ENCODE data around the gene PER2. TPM values are rescaled to one million over a fixed set of nuclear protein-coding genes. Genes with fewer than 3 reads are reported as not detected.

The PER2 gene
- total RNA-seq, 1 donor from 2014 or later, result 3.8 TPM

GRCh38 chr2:238220274-238220891 is 68.0 kb downstream of the PER2 start:
- no peaks in the 10 kb centered on the region for H3K27me3 Mint-ChIP-seq (ENCODE audit: unreplicated experiment)
- no peaks in the 10 kb centered on the region for H3K9me3 Mint-ChIP-seq (ENCODE audit: unreplicated experiment)
- no peak overlapping the region for H3K27ac Mint-ChIP-seq (ENCODE audit: unreplicated experiment)
- peaks cover 6% of the 10 kb centered on the region for H3K4me1 Mint-ChIP-seq (ENCODE audit: low read depth, unreplicated experiment)
- H3K36me3 Mint-ChIP-seq (ENCODE audit: unreplicated experiment), result peaks cover 1% of the 10 kb centered on the region
- no peak for DNase-seq
- no peak overlapping the region for H3K4me3 Mint-ChIP-seq (ENCODE audit: unreplicated experiment)
- no peak for TF ChIP-seq CTCF (IDR thresholded peaks at IDR 0.05; ENCODE audit: partially characterized antibody, unreplicated experiment)

GRCh38 chr2:238216651-238217184 is 71.7 kb downstream of the PER2 start:
- no peak overlapping the region for H3K27ac Mint-ChIP-seq (ENCODE audit: unreplicated experiment)
- peaks cover 15% of the 10 kb centered on the region for H3K36me3 Mint-ChIP-seq (ENCODE audit: unreplicated experiment)
- no peaks in the 10 kb centered on the region for H3K27me3 Mint-ChIP-seq (ENCODE audit: unreplicated experiment)
- no peaks in the 10 kb centered on the region for H3K9me3 Mint-ChIP-seq (ENCODE audit: unreplicated experiment)
- H3K4me3 Mint-ChIP-seq (ENCODE audit: unreplicated experiment), result no peak overlapping the region
- no peak for TF ChIP-seq CTCF (IDR thresholded peaks at IDR 0.05; ENCODE audit: partially characterized antibody, unreplicated experiment)
- DNase-seq, result no peak
- peaks cover 6% of the 10 kb centered on the region for H3K4me1 Mint-ChIP-seq (ENCODE audit: low read depth, unreplicated experiment)

- Mint-ChIP-seq H3K4me1 (ENCODE audit: low read depth, unreplicated experiment) (peaks cover 6% of the 10 kb centered on the region), H3K27me3 (ENCODE audit: unreplicated experiment) (peaks cover 8% of the 10 kb centered on the region), H3K27ac (ENCODE audit: unreplicated experiment) (no peak overlapping the region), H3K9me3 (ENCODE audit: unreplicated experiment) (no peaks in the 10 kb centered on the region), H3K36me3 (ENCODE audit: unreplicated experiment) (no peaks in the 10 kb centered on the region), H3K4me3 (ENCODE audit: unreplicated experiment) (no peak overlapping the region)
- no peak for TF ChIP-seq CTCF (IDR thresholded peaks at IDR 0.05; ENCODE audit: partially characterized antibody, unreplicated experiment)
- DNase-seq, result no peak
Observed at GRCh38 chr2:238207006-238207405, 81.4 kb downstream of the PER2 start.

- no peak for TF ChIP-seq CTCF (IDR thresholded peaks at IDR 0.05; ENCODE audit: partially characterized antibody, unreplicated experiment)
- H3K27me3 Mint-ChIP-seq (ENCODE audit: unreplicated experiment), result peaks cover 8% of the 10 kb centered on the region
- no peaks in the 10 kb centered on the region for H3K36me3 Mint-ChIP-seq (ENCODE audit: unreplicated experiment)
- H3K9me3 Mint-ChIP-seq (ENCODE audit: unreplicated experiment), result no peaks in the 10 kb centered on the region
- H3K27ac Mint-ChIP-seq (ENCODE audit: unreplicated experiment), result peak overlapping the region; percentile 83
- H3K4me1 Mint-ChIP-seq (ENCODE audit: low read depth, unreplicated experiment), result peaks cover 16% of the 10 kb centered on the region
- DNase-seq, result no peak
- H3K4me3 Mint-ChIP-seq (ENCODE audit: unreplicated experiment), result peak overlapping the region; percentile 89
Observed at GRCh38 chr2:238203973-238204683, 84.3 kb downstream of the PER2 start.
